Activated CD4-positive, alpha-beta T cell treated with anti-CD3 and anti-CD28 coated beads, Interleukin-2, amount 50 U/mL, for 1 hour (primary cell): ENCODE data around the gene TMEM247.

ENCODE experiments used
- DNase-seq: peaks from one replicate; pipeline ENCODE4 v3.0.0-alpha.2; 2020

The TMEM247 gene

GRCh38 chr2:46479265-46479664, at the start of gene TMEM247:
Gene TMEM247 (plus strand): TSS chr2:46479565.
- no peak for DNase-seq

- no peak for DNase-seq
Measured at GRCh38 chr2:46430413-46430812, 49.0 kb upstream of the TMEM247 start.

- DNase-seq: no peak
Measured at GRCh38 chr2:46430992-46431391, 48.4 kb upstream of the TMEM247 start.

GRCh38 chr2:46431481-46432235, 47.7 kb upstream of the TMEM247 start:
- DNase-seq: no peak

GRCh38 chr2:46434851-46435273, 44.5 kb upstream of the TMEM247 start:
- DNase-seq: no peak

GRCh38 chr2:46435353-46435752, 44.0 kb upstream of the TMEM247 start:
- no peak for DNase-seq

- DNase-seq: no peak
Measured at GRCh38 chr2:46435796-46436360, 43.5 kb upstream of the TMEM247 start.

- no peak for DNase-seq
Measured at GRCh38 chr2:46436800-46437199, 42.6 kb upstream of the TMEM247 start.

- no peak for DNase-seq
Measured at GRCh38 chr2:46438102-46438501, 41.3 kb upstream of the TMEM247 start.

- DNase-seq: no peak
Measured at GRCh38 chr2:46438794-46439193, 40.6 kb upstream of the TMEM247 start.

GRCh38 chr2:46439582-46439981, 39.8 kb upstream of the TMEM247 start:
- no peak for DNase-seq

- DNase-seq: no peak
Measured at GRCh38 chr2:46441838-46442712, 37.3 kb upstream of the TMEM247 start.

GRCh38 chr2:46444732-46445131, 34.6 kb upstream of the TMEM247 start:
- DNase-seq: no peak

GRCh38 chr2:46445556-46445955, 33.8 kb upstream of the TMEM247 start:
- DNase-seq: no peak

- DNase-seq: no peak
Measured at GRCh38 chr2:46446871-46447568, 32.3 kb upstream of the TMEM247 start.

- no peak for DNase-seq
Measured at GRCh38 chr2:46447649-46448048, 31.7 kb upstream of the TMEM247 start.

GRCh38 chr2:46448111-46448510, 31.3 kb upstream of the TMEM247 start:
- DNase-seq: no peak

GRCh38 chr2:46448641-46449040, 30.7 kb upstream of the TMEM247 start:
- DNase-seq: no peak

GRCh38 chr2:46449700-46450099, 29.7 kb upstream of the TMEM247 start:
- no peak for DNase-seq

GRCh38 chr2:46451131-46451711, 28.1 kb upstream of the TMEM247 start:
- DNase-seq: no peak

- DNase-seq: no peak
Measured at GRCh38 chr2:46456789-46457188, 22.6 kb upstream of the TMEM247 start.

- DNase-seq: no peak
Measured at GRCh38 chr2:46458763-46459500, 20.4 kb upstream of the TMEM247 start.
